GM15510 (cell line): ENCODE results near the gene NTM.

Experiments
- POLR2A ChIP-seq: IDR thresholded peaks from 3 replicates; pipeline ENCODE4 v1.6.1; 2011; ENCODE audit warnings: borderline replicate concordance; ENCODE audit not compliant: insufficient read length; ENCODE audit errors: extremely low read depth

Gene NTM

GRCh38 chr11:131999955-132000354 lies 629.5 kb downstream of the NTM start:
- no peak for TF ChIP-seq POLR2A

DNA sequence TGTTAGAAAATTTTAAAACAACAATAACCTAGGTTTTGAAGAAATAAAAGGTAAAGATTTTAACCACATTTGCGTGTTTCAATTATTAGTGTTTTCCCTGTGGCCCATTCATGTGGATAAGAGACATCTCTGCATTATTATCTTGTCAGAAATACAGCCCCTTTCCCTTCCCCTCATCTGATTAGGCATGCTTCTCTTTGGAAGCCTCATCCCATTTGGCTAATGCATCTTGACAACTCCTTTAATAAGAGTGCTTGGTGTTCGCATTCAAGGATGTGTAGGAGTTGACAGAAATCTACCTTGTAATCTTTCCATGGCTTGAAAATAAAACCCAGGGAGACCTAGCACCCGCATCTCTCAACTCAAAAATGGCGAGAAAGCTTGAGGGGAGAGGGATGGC lies 635.5 kb downstream of the NTM start:
- TF ChIP-seq POLR2A, result no peak

DNA sequence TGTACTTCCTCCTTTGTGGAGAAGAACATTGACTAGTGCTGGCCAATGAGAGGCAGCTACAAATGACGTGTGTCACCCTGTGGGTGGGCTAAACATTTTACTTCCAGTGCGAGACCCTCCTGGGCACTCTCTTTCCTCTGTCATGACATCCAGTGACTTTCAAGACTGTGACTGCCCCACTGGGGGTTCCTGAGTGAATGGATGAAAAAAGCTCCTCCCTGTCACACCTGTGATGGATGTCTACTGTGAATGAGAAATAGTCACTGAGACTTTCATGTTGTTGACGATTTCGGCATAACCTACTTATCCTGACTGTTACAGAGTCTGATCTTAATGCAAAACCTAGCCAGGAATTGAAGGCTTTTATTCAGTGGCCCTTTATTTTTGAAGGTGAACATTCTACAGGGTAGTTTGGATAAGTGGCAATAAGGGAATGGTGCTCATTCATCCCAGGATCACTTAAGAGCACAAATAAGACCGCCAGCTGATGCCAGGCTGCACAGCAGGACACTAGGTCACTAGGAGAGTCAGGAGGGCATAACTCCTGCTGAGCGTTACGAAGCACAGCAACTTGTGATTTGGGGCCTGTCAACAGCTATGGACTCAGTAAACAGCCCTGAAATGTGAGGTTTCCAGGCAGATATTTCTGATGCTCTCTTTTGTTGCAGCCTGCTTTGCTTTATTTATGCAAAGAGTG lies 636.6 kb downstream of the NTM start:
- TF ChIP-seq POLR2A, result no peak

GRCh38 chr11:132008226-132008625 lies 637.8 kb downstream of the NTM start:
- no peak for TF ChIP-seq POLR2A

DNA sequence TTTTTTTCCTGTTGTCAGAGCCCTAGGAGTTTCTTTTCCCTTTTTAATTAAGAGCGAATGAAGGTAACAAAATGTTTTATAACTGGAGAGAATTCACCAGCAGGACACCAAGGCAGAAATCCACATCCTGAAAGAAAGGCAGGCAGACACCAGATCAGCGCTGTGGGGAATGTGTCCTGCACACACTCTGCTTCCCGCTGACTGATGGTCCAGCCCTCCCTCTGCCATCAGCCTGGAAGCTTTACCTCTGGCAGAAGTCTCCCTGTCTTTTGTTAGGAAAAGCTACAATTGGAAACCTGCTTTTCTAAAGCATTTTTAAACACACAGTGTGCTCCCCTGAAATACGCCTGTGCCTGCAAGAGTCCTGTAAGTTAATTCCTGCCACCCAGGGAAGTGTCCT lies 638.5 kb downstream of the NTM start:
- TF ChIP-seq POLR2A, result no peak

GRCh38 chr11:132020001-132020400 lies 649.6 kb downstream of the NTM start:
- no peak for TF ChIP-seq POLR2A

- TF ChIP-seq POLR2A, result no peak
Observed at GRCh38 chr11:132022285-132022684, 651.9 kb downstream of the NTM start.

- no peak for TF ChIP-seq POLR2A
Observed at GRCh38 chr11:132022733-132023478, 652.5 kb downstream of the NTM start.

GRCh38 chr11:132024587-132025295 lies 654.3 kb downstream of the NTM start:
- TF ChIP-seq POLR2A, result no peak

DNA sequence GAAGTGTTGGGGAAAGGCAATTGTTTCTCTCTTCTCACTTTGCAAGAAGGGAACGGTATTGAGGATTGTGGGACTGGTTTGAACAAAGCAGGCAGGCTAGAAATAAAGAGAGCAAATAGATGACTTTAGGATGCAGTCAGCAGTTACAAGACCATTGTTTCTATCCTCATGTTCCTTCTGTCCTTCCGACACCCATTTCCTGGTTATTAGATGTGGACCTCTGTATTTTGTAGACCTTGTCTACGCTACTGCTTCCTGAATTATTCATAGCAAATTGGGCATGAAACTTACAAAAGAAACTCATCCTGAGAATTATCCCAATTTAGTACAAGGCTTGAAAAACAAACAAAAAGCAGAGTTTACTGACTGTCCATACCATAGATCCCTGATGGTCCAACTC lies 656.3 kb downstream of the NTM start:
- no peak for TF ChIP-seq POLR2A

DNA sequence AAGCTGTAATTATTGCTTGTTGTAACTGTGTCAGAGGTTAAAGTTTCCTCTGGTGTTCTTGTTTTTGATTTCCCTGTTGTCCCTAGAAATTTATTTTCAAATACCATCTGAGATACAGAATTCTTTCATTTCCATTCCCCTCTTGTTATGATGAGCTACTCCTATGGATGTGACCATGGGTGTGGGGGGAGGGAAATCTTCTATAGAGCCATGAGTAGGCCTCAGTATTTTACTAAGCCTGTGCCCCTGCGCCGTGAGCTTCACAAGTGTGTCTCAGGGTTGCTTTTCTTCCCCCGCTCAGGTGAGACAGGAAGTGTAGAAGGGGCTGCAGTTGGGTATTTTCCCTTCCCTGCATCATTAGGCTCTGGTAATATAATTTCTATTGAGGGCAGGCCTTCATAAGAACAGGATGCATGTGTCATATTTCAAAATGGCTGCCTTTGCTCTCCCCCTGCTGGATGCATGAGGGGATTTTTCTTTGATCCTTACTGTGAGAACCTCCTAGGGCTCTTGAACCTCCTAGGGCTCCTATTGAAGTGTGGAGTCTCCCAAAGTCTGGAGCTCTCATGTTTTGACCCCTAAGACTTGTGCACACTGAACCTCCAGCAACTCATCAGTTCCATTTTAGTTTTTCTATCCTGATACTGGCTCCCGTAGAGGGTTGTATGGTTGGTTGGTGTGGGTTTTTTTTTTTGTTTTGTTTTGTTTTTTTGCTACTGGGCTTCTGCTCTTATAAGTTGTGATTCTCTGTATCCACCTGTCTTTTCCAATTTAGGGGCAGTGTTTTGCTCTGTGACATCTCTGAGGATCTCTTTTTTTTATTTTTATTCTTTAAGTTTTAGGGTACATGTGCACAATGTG lies 658.2 kb downstream of the NTM start:
- TF ChIP-seq POLR2A, result no peak

GRCh38 chr11:132030896-132031295 lies 660.5 kb downstream of the NTM start:
- no peak for TF ChIP-seq POLR2A

GRCh38 chr11:132032555-132032954 lies 662.1 kb downstream of the NTM start:
- no peak for TF ChIP-seq POLR2A

DNA sequence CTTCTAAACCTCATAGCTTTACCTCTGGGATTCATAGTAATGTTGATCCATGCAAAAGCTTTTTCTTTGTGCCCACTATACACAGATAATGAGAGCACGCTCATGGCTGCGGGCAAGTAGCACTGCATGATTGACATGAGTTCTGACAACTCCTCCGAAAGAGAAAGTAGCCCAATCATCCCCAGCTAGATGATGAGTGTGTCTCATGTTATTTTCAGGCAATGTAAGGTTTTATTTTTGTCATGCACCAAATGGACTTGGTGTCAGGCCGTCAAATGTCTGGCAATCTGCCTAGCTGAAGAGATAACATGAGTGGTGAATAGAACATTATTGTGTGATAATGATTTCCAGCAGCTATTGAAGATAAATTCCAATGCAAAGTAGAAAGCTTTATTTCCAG lies 662.6 kb downstream of the NTM start:
- no peak for TF ChIP-seq POLR2A

GRCh38 chr11:132035228-132035627 lies 664.8 kb downstream of the NTM start:
- no peak for TF ChIP-seq POLR2A
